Occipital lobe (tissue), 3 donors: ENCODE results near the gene LIN7B. TPM values are rescaled to one million over a fixed set of nuclear protein-coding genes. Genes with fewer than 3 reads are reported as not detected.

Source experiments
- DNase-seq: peaks from one replicate; lab custom pipeline; 2025; lab: John Stamatoyannopoulos, UW
- small RNA-seq: library from RNA; depleted of rRNA; stranded (forward); fragments of <200 nt; gene quantifications from one replicate; pipeline ENCODE3, GENCODE V24; 2014
- total RNA-seq: library from RNA; depleted of rRNA; stranded (reverse); fragments of >200 nt; gene quantifications from one replicate; pipeline ENCODE4 v1.2.3, GENCODE V29; 2014

The LIN7B gene
- total RNA-seq, 1 donor from 2014 or later: 28.7 TPM

DNA sequence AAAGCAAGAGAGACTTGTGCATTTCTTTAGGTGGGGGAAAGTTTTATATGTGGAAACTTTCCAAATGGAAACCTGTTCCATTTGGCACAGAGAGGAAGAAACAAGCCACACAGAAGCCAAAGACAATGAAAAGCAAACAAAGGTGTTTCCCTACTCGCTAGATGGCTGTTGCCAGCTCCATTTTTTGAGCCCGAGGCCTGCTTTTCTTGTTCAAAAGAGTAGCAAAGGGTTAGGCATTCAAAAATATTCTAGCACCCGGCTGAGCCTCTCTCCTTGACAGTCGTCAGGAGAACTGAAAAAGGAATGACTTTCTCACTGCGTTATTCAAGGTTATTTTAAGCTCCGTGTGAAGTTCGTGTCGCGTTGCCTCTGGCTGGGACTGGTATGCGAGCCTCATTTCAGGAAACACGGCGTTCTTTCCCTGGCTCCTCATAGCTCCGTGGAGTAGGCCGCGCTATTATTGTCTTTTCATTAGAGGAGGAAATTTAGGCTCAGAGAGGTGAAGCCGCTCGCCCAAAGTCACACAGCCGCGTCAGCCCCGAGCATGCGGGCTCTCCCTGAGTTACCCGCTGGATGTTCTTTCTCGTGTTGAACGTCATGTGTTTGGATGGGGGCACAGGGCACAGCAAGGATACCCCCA lies 51.1 kb downstream of the LIN7B start:
- DNase-seq: peak; percentile 16

DNA sequence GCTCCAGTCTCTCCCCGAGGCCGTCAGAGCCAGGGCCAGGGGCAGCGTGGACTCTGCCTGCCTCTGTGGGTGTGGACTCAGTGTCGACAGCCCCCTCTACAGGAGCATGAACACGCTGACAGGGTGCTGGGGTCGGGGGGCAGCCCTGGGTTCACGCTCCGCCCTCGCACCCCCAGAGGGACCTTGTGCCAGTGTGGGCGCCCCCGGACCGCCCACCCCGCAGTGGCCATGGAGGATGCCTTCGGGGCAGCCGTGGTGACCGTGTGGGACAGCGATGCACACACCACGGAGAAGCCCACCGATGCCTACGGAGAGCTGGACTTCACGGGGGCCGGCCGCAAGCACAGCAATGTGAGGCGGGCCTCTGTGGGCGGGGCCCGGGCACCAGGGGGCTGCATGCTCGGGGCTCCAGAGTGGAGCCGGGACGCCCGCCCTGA lies 51.7 kb downstream of the LIN7B start:
- no peak for DNase-seq

DNA sequence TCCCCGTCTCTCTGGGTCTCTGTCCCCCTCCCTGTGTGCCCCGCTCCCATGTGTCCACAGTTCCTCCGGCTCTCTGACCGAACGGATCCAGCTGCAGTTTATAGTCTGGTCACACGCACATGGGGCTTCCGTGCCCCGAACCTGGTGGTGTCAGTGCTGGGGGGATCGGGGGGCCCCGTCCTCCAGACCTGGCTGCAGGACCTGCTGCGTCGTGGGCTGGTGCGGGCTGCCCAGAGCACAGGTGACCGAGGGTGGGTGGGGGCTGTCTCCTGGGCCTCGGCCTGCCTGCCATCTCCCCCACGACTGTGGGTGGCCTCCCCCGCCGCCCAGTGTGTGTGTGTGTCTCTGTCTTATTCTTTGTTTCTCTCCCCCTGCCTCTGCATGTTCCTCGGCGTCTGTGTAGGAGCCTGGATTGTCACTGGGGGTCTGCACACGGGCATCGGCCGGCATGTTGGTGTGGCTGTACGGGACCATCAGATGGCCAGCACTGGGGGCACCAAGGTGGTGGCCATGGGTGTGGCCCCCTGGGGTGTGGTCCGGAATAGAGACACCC lies 53.8 kb downstream of the LIN7B start:
- DNase-seq: no peak

Small RNA genes within 50 kb of the gene (small RNA-seq; reads per million reads assigned to genes)
- gene RN7SL708P: not detected

Other genes starting within 250 kb of the LIN7B start
- gene PLEKHA4, start 245.8 kb upstream of the LIN7B start, total RNA-seq: 0.31 TPM
- gene PPP1R15A, start 241.9 kb upstream of the LIN7B start, total RNA-seq: 24.6 TPM
- not detected for gene TULP2, start 215.6 kb upstream of the LIN7B start, total RNA-seq
- gene NUCB1, start 214.1 kb upstream of the LIN7B start, total RNA-seq: 42.6 TPM
- gene DHDH, start 180.7 kb upstream of the LIN7B start, total RNA-seq: not detected
- 12.5 TPM for gene BAX, start 159.5 kb upstream of the LIN7B start, total RNA-seq
- gene FTL, start 149.1 kb upstream of the LIN7B start, total RNA-seq: 677 TPM
- 14.2 TPM for gene GYS1, start 121.1 kb upstream of the LIN7B start, total RNA-seq
- gene RUVBL2, start 120.5 kb upstream of the LIN7B start, total RNA-seq: 81.4 TPM
- gene LHB, start 97.3 kb upstream of the LIN7B start, total RNA-seq: not detected
- gene CGB3, start 90.0 kb upstream of the LIN7B start, total RNA-seq: not detected
- not detected for gene CGB2, start 82.5 kb upstream of the LIN7B start, total RNA-seq
- not detected for gene CGB1, start 77.5 kb upstream of the LIN7B start, total RNA-seq
- not detected for gene CGB5, start 70.5 kb upstream of the LIN7B start, total RNA-seq
- gene CGB8, start 65.3 kb upstream of the LIN7B start, total RNA-seq: not detected
- gene CGB7, start 56.6 kb upstream of the LIN7B start, total RNA-seq: not detected
- not detected for gene NTF4, start 49.6 kb upstream of the LIN7B start, total RNA-seq
- under 0.01 TPM for gene KCNA7, start 41.7 kb upstream of the LIN7B start, total RNA-seq
- 112 TPM for gene SNRNP70, start 28.9 kb upstream of the LIN7B start, total RNA-seq
- 0.47 TPM for gene C19orf73, start 4.8 kb downstream of the LIN7B start, total RNA-seq
- 35.9 TPM for gene PPFIA3, start 5.2 kb downstream of the LIN7B start, total RNA-seq
- 0.47 TPM for gene HRC, start 41.0 kb downstream of the LIN7B start, total RNA-seq
- gene TRPM4, start 43.4 kb downstream of the LIN7B start, total RNA-seq: 4.7 TPM
- gene SLC6A16, start 210.8 kb downstream of the LIN7B start, total RNA-seq: not detected
- 1.1 TPM for gene CD37, start 221.0 kb downstream of the LIN7B start, total RNA-seq
- gene TEAD2, start 248.0 kb downstream of the LIN7B start, total RNA-seq: 10.0 TPM
- 2.2 TPM for gene DKKL1, start 249.5 kb downstream of the LIN7B start, total RNA-seq